Urothelium cell line (cell line): ENCODE data around the gene GSTM2.

Experiments
- DNase-seq: peaks from one replicate; pipeline ENCODE4 v3.0.0; 2011; ENCODE audit warnings: low spot score, mixed read lengths
- FAIRE-seq: peaks from 2 replicates; lab custom pipeline; 2011; peaks lifted over from hg19 to GRCh38; lab: Jason Lieb, UNC

GSTM2 gene

DNA sequence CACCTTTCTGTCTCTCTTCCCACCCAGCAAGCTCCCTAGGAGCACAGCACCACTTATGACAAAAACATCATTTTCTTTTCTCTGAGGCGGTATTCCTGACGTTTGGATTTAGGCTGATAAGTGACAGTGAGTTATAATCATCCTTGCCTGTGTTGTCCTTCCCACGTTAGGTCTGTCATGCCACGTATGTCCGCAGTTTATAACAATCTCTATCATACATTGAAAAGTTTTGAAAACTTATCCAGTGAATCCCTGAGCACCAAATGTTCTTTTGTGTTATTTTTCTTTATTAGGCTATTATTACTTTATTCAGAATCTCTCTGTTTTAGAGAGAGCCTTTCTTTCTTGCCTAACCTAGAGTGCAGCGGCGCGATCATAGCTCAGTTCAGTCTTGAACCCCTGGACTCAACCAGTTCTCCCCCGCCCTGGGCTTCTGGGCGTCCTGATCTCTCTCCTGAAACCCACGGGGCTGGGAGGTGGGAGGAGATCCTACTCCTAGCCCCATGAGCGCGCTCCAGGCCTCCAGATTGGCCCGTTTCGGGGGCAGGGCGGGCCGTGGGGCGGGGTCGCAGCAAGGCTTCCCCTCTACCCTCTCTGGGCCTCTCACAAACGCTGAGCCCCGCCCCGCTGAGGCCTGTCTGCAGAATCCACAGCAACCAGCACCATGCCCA is at the start of gene GSTM2:
TSS of gene GSTM2 (plus strand) at position 606 of the 671 bp plus-strand sequence. CDS start at position 665, 59 bp downstream.
- FAIRE-seq (no peak), DNase-seq (no peak)

DNA sequence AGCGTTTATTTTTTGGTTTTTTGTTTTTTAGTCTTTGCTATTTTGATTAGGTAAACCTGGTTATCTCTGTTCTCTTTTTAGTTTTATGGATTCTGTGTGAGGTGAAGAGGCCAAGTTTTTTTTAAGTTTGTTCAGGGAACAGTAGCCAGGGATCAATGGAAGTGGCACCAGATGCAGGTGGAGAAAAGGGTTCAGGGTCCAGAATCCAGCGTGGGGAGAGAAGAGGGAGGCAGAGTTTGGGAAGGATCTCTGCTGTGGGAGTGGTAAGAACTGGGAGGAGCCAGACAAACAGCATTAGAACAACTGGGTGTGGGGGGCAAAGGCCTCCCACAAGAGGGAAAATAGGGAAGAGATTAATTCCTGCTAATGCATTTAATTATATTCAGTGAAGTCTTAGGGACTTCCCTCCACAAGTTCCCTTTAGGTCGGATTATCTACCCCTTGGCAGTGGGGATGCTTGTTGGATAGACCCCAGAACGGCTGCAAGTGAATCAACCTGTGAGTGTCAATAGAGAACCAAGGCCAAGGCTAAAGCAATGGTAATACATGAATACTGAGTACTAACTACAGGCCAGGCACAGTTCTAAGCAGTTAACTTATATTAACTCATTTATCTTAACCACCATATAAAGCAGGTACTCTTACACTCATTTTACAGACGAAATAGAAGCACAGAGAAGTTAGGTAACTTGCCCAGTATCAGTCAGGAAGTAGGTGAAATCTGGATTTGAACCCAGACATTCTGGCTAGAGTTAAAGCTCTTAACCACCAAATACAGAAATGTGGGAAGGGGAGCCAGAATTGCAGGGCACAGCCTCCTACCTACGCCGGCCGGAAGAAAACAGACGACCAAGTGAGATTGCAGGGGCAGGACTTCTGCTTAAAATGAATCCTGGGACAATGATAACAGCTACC is 48.9 kb upstream of the GSTM2 start:
- DNase-seq: peak; percentile 37
- no peak for FAIRE-seq

DNA sequence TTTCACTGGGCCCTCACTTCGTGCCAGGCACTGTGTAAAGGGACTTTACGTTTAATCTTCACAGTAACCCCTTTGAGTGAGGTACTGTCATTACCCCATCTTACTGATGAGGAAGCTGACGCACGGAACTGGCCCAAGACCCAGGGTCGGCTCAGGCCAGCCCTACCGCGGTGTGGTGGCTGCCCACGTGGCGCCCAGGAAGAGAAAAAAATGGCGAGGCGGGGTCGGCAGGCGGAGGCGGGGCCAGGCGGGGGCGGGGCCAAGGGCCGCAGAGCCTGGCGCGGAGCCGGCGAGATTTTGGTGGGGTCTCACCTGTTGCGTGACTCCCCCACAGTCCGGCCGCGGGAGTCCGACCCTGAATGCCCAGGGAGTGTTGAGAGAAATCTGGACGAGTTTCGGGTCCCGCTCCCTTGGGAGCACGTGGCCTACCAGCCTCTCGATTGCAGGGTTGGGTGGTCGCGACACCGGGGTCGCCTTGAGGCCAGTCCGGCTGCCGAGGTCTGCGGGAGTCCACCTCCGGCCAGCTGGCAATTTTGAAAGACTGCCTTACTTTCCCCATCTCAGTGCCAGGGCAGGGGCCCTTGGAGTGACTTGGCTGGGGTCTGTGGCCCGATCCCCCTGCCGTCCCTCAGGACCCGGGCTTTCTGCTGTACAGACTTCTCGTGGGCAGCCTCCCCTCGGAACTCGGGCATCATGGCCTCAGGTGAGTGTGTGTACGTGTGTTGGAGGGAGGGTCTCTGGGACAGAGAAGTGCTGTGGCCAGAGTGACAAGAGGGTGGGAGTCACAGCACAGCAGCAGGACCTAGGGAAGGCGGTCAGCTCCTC is 48.1 kb upstream of the GSTM2 start, which contains the start of the genes AMPD2 and GNAT2:
TSS of gene AMPD2 (plus strand) at position 262 of the 825 bp plus-strand sequence. CDS start 1,339 bp downstream, outside the sequence.
TSS of gene GNAT2 (minus strand) at position 41 of the 825 bp plus-strand sequence. CDS start 6,746 bp downstream, outside the sequence.
- peak; percentile 93 for DNase-seq
- FAIRE-seq: no peak

DNA sequence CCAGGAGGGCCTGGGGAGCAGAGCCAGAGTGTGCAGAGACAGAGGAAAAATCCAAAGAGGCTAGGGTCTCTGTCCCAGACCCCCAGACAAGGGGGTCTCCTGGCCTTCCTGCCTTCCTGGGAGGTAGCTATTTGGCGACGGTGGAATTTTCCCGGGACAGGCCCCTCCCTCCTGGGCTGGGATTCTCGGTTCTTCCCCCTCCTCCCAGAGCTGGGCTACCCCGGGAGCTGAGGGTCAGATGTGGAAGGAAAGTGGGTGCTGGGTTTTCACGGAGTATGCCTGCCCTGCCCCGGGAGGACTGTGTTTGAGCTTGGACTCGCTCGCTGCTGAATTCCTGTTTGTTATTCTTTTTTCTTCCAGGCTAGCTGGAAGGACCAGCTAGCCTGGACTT is 47.5 kb upstream of the GSTM2 start:
- DNase-seq: peak; percentile 73
- FAIRE-seq: no peak

DNA sequence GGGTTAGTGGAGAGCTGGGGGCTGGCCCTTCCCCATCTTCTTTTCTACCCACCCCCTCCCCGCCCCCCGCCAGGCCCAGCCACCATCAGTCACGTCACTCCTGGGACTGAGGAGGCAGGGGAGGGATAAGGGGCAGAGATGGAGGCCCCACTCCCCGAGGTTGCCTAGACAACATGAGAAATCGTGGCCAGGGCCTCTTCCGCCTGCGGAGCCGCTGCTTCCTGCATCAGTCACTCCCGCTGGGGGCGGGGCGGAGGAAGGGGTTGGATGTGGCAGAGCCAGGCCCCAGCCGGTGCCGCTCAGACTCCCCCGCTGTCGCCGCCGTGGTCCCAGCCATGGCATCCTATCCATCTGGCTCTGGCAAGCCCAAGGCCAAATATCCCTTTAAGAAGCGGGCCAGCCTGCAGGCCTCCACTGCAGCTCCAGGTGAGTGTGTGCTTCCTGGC is 47.0 kb upstream of the GSTM2 start:
- peak; percentile 98 for DNase-seq
- FAIRE-seq: peak; percentile 74

DNA sequence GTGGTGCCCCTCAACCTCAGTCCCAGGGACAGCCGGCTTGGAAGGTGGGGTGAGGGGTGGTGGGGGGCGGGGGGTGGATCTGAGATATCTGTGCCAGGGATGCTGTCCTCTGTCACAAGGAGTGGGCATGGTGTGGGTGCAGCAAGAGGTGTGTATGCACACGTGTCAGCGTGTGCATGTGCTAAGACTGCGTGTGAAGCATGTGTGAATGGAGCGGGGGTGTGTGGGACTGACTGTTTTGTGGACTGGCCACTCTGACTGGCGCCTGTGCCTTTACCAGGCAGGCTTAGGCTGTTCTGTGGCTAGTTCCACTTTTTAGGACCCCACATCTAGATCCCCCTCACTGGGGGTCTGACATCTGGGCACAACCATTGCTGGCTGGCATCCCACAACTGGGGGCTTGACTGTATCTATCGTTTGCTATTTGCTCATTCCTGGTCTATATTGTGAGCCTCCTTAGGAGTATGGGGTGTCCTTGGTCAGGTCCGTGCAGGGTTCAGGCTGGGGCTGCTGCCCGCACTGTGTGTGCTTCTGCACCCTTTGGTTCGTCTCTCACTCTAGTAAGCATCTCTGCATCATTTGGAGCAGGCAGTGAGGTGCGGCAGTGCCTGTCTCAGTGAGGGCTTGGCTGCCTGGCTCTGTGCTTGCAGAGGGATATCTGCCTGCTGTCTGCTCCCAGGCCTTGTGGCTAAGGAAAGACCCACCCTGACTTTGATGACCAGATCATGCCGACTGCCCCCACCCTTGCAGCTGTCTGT is 46.3 kb upstream of the GSTM2 start:
- FAIRE-seq: no peak
- no peak for DNase-seq

DNA sequence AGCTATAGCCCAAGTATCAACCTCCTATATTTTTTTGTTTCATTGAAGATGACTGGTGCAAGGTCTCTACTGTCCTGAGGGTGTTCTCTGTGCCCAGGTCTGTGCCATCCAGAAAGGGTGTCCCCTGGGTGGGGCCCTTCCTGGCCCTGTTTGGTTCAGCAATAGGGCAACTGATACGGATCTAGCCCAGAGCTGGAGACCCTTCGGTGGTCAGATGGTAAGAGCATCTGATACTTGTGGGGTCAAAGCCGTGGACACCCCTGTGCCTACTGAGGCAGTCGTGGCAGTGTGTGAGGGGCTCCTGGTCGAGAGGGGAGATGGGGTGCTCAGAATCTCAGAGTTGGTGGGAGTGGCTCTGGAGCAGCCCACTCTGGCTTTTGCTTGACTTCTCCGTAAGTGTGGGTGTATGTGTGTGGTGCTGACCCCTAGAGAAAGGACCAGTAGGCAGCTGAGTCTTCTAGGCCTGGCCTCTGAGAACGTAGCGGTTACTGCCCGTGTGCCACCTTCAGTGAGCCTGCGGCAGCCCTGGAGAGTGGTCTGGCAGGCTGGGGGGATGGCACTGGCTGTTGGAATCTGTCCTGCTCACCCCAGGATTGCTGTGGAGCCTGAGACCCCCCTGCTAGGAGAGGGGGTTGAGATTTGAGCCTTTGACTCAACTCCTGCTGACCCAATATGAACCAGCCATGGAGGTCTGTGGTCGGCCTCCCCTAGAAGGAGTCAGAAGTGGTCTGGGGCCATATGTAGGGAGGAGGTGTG is 45.5 kb upstream of the GSTM2 start:
- FAIRE-seq (no peak), DNase-seq (no peak)

DNA sequence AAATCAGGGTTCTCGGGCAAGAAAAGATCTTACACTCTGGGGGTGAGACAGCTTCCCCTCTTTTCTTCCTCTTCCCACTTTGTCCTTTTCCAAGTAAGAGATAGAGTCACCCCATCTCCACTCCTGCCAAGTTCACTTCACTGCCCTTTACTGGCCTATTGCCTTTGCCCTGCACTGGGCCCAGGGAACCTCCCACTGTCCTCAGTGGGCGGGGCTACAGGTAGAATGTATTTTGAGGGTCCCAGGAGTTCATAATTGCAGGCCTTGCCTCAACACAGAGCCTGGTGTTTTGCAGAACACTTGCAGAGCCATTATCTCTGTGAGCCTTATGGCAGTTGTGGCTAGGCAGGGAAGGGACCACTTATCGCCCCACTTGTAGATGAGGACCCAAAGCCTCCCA is 45.0 kb upstream of the GSTM2 start:
- FAIRE-seq: no peak

DNA sequence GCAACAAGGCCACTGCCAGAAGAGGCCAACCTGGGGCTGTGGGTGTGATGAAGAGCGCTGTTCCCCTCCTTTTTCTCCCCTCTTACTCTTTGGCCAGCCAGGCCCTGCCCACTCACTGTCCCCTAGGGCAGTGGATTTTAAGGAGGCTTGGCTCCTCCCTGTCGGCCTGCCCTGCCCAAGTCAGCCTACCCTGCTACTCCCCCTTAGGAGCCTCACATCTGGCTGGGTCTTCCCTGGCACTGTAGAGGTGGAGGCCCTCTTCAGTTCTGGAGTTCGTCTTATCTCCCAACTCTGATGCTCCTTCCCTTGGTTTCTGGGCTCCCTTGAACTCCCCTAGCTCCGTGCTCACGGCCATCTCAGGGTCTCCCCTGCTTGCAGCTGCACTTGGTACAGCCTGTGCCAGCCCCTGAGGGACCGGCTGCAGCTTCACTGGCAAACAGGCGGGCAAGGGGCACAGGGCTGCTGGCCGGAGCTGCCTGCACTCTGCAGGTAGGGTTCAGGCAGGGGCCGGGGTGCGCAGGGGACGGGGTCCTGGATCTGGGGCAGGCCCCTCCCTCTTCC is 44.2 kb upstream of the GSTM2 start:
- DNase-seq (no peak), FAIRE-seq (no peak)

More for the DNA sequence above, 45.0 kb upstream of the GSTM2 start:
- DNase-seq: no peak

DNA sequence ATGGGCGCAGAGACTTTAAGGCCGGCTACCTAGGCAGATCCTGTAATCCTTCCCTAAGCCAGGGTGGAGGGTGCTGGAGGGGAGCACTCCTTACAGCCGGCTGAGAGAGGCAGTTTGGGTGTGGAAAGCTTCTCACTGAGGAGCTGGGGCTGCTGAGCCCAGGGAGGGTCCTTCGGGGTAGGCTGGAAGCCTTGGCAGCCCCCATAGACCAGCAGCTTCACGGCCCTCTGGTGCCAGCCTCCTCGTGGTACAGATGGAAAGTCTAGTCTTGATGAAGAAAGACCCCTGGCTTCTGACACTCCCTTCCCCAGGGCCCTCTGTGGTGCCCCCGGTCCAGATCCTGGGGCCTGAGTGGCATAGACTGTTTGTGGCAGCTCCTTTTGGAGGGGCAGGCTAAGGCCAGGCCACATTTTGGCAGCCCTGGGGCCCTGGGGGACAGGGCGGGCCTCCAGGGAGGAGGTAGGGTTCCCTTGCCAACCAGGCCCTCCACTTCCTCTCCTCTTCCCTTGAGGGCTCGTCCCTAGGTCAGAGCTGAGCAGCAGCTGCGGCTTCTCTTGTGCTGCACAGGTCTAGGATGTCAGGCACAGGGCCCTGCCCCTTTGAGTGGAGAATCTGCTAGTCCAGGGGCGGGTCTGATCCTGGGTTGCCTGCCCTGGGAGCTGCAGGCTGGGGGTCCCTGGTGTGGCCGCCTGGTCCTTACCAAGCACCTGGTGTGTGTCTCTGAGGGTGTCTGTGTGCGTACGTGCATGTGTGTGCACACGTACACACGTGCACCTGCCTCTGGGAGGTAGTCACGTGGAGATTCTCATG is 43.5 kb upstream of the GSTM2 start:
- DNase-seq (no peak), FAIRE-seq (no peak)

DNA sequence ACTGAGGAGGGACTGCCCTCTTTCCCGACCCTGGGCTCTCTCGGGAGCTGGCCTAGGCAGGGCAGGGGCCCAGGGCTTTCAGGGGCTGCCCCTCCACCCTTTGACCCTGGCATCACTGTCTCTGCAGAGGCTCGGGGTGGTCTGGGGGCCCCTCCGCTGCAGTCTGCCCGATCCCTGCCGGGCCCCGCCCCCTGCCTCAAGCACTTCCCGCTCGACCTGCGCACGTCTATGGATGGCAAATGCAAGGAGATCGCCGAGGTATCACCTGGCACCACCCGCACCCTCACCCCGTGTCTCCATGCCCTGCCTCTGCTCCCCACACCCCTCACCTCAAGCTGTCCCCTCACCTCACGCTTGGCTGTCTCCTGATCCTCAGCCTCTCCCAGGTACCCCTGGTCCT is 42.7 kb upstream of the GSTM2 start:
- no peak for FAIRE-seq
- no peak for DNase-seq

DNA sequence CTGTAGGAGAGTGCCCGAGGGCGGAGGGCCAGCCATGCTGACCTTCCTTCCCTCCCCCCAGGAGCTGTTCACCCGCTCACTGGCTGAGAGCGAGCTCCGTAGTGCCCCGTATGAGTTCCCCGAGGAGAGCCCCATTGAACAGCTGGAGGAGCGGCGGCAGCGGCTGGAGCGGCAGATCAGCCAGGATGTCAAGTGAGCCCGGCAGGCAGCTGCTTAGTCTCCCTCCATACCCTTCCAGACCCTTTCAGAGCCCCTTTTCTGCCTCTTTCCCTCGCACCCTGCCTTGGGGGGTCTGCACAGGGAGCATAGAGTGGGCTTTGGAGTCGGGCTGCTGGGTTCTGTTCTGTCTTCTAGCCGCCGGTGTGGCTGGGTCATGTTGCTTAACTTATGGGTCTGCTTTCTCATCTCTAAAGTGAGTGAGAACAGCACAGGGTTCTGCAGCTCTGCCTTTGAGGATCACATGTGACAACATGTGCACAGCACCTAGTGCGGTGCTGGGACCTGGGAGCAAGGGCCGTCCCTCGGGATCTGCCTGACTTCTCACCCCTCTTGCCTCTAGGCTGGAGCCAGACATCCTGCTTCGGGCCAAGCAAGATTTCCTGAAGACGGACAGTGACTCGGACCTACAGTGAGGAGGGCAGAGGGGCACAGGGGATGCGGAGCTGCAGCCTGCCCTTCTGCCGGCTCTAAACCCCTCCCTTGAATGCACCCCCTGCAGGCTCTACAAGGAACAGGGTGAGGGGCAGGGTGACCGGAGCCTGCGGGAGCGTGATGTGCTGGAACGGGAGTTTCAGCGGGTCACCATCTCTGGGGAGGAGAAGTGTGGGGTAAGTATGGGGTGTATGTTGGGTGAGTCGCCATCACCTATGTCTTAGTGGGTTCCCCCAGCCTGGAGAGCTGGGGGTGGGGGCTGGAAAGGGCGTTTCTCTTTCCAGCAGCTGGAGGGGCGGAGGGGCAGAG is 42.0 kb upstream of the GSTM2 start:
- FAIRE-seq: no peak
- no peak for DNase-seq

DNA sequence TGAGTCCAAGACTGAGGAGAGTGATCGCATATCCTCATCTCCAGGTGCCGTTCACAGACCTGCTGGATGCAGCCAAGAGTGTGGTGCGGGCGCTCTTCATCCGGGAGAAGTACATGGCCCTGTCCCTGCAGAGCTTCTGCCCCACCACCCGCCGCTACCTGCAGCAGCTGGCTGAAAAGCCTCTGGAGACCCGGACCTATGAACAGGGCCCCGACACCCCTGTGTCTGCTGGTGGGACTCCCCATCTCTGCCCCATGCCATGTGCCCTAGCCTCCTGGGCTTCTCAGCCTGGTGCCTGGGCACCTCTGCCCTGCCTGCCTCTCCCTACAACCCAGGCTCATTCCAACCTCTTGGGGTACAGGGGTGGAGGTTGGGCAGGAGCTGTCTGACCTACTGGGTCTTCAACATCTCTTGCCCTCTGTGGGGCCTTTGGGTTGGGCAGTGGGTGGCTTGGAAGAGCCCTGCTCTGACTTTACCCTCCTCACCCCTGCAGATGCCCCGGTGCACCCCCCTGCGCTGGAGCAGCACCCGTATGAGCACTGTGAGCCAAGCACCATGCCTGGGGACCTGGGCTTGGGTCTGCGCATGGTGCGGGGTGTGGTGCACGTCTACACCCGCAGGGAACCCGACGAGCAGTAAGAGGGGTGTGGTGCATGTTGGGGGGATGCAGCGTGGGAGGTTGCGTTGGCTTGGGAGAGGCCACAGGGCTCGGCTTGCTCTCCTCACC is 41.0 kb upstream of the GSTM2 start:
- DNase-seq (no peak), FAIRE-seq (no peak)

DNA sequence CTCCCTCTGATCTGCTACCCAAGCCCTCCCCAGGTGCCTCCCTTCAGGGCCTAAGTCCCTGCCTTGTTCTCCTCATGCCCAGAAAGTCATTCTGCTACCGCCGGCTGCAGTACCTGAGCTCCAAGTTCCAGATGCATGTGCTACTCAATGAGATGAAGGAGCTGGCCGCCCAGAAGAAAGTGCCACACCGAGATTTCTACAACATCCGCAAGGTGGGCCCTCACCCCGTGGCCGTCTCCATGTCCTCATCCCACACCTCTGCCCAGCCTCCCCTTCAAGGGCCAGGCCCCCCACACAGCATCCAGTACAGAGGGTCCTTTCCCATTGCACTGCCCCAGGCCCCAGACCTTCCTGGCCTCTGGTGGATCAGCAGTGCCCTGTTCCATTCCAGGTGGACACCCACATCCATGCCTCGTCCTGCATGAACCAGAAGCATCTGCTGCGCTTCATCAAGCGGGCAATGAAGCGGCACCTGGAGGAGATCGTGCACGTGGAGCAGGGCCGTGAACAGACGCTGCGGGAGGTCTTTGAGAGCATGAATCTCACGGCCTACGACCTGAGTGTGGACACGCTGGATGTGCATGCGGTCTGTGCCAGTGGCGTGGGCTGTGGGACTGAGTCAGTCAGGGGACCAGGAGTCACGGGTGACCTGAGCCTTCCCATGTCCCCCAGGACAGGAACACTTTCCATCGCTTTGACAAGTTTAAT is 40.0 kb upstream of the GSTM2 start:
- FAIRE-seq: peak; percentile 78
- DNase-seq: no peak

DNA sequence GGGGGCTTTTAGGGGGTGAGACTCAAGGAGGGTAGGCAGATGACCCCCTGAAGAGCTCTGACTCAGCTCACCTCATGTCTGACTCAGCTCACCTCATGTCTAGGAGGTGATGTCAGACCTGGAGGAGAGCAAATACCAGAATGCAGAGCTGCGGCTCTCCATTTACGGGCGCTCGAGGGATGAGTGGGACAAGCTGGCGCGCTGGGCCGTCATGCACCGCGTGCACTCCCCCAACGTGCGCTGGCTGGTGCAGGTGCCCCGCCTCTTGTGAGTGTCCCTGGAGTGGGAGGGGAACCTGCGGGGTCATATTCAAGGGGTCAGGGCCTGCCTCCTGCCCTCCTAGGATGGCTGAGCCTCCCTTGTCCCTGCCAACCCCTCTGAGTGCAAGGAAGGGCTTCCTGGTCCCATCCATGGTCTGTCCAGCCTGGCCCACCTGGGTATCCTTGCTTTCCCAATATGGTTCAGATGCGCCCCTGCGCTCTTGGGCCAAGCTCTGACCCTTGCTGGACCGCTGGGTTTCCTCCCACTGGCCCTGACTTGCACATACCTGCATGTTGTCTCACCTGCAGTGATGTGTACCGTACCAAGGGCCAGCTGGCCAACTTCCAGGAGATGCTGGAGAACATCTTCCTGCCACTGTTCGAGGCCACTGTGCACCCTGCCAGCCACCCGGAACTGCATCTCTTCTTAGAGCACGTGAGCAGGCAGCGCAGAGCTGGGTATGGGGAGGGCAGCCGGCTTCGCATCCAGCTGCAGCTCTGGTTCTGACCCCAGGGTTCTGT is 39.1 kb upstream of the GSTM2 start:
- FAIRE-seq (peak; percentile 48), DNase-seq (peak; percentile 56)
